Measurements from ENCODE around the gene SERPIND1.

The SERPIND1 gene

DNA sequence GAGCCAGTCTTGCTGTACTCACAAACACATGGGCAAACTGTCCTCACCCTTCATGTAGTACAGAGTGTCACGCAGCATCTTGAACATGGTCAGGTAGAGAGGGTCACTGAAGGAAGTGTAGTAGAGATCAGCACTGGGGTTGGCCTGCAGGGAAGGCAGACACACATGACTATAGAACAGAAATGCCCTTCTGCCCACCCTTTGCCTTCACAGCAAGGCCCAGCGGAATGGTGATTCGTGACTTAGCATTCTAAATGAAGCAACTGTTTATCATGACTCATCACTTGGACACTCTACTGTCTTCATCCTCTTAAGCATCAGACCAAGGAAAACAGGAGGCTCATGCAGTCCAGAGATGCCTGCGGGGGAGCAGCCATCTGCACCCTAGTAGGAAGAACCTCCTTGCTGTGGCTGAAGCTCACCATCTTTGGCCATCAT, 33.4 kb downstream of the SERPIND1 start:
- peak; percentile 87 for DNase-seq (ENCODE audit: low read depth)
- TF ChIP-seq, protein P1, sequence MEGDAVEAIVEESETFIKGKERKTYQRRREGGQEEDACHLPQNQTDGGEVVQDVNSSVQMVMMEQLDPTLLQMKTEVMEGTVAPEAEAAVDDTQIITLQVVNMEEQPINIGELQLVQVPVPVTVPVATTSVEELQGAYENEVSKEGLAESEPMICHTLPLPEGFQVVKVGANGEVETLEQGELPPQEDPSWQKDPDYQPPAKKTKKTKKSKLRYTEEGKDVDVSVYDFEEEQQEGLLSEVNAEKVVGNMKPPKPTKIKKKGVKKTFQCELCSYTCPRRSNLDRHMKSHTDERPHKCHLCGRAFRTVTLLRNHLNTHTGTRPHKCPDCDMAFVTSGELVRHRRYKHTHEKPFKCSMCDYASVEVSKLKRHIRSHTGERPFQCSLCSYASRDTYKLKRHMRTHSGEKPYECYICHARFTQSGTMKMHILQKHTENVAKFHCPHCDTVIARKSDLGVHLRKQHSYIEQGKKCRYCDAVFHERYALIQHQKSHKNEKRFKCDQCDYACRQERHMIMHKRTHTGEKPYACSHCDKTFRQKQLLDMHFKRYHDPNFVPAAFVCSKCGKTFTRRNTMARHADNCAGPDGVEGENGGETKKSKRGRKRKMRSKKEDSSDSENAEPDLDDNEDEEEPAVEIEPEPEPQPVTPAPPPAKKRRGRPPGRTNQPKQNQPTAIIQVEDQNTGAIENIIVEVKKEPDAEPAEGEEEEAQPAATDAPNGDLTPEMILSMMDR (IDR thresholded peaks at IDR 0.05; ENCODE audit: control insufficient read depth, insufficient read depth, low read depth, low read length, missing control alignments): no peak
- no peak overlapping the region for H3K4me3 ChIP-seq (ENCODE audit: control insufficient read depth, low read depth, low read length)

DNA sequence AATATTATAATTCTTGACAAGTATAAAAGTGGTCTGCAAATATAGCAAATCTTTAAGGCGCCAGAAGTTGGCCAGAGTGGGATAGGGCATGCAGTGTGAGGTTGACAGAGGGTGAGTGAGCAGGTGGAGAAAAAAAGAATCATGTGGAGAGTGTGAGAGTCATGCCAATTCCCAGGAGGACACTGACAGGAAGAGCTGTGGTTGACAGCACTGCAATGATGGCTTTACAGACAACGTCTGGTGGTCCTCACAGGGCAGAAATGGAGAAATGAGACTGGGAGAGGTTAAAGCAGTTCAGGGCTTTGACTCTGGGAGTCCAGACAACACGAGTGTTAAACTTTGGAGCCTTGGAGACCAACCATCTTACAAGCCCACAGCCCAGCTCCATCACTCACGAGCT, 34.9 kb downstream of the SERPIND1 start:
- TF ChIP-seq, protein P1 (IDR thresholded peaks at IDR 0.05; ENCODE audit: control insufficient read depth, insufficient read depth, low read depth, low read length, missing control alignments): no peak
- DNase-seq (ENCODE audit: low read depth): no peak

DNA sequence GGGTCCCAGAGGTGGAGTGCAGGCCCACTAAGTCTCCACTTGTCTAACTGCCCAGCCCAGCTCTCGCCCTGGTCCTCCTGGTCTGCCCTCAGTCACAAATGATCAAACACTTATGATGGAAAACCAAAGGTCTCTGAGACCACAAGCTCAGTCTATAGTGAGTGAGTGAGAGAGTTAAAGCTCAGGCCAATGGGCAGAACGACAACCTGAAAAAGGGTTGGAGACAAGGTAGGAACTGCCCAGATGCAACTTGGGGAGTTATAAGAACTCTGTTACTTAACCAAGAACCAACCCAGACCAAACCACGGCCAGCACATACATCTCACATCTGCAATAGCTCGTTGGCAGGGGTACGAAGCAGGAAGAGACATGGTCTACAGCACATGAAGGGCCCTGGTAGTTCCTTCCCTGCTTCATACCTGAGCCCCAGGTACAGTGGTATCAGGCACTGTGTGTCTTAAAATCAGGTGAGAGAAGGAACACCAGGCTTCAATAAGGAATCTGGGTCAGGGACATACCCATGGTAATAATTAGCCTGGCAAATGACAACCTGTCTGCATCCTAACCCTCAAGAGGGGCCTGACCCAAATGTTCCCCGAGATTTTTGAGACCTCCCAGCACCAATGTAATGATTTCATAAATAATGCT, 35.7 kb downstream of the SERPIND1 start:
- no peak overlapping the region for H3K4me3 ChIP-seq (ENCODE audit: control insufficient read depth, low read depth, low read length)
- TF ChIP-seq, protein P1 (IDR thresholded peaks at IDR 0.05; ENCODE audit: control insufficient read depth, insufficient read depth, low read depth, low read length, missing control alignments): no peak
- DNase-seq (ENCODE audit: low read depth): no peak

More for the DNA sequence above, 34.9 kb downstream of the SERPIND1 start:
- H3K4me3 ChIP-seq (ENCODE audit: control insufficient read depth, low read depth, low read length): no peak overlapping the region

DNA sequence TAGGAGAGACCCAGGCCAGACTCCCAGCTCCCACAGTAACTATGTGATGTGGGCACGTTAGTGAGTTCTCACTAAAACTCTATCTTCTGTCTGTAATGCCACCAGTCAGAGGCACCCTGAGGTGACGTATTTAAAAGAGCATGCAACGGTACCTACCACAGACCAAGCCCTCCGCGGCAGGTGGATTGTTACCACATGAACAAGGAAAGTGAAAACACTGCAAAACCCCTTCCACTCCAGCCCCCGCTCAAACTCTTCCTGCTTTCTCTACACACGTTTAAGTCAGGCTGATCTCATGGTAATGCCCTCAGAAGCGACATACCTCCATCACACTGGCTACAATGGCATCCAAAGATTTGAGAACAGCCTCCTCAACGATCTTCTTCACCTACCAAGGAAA, 36.7 kb downstream of the SERPIND1 start:
- no peak overlapping the region for H3K4me3 ChIP-seq (ENCODE audit: control insufficient read depth, low read depth, low read length)
- DNase-seq (ENCODE audit: low read depth): no peak
- TF ChIP-seq, protein P1 (IDR thresholded peaks at IDR 0.05; ENCODE audit: control insufficient read depth, insufficient read depth, low read depth, low read length, missing control alignments): no peak

DNA sequence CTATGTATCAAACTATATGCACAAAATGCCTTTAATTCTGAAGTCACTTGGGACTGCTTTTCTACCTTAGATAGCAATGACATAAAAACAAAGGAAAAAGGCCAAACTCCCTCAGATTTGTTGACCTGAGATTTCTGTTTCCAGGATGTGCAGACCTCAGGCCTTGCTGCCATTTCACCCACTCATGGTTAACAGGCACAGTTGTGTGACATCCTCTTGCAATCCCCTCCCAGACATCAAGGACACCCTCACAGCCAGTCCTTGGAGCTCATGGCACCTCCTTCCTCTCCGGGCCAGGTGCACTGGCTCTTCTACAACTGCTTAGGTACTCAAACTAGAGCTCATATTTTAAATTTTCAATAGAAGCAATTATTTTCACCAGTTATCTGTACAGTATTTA, 37.3 kb downstream of the SERPIND1 start:
- no peak overlapping the region for H3K4me3 ChIP-seq (ENCODE audit: control insufficient read depth, low read depth, low read length)
- DNase-seq (ENCODE audit: low read depth): no peak
- TF ChIP-seq, protein P1 (IDR thresholded peaks at IDR 0.05; ENCODE audit: control insufficient read depth, insufficient read depth, low read depth, low read length, missing control alignments): no peak

DNA sequence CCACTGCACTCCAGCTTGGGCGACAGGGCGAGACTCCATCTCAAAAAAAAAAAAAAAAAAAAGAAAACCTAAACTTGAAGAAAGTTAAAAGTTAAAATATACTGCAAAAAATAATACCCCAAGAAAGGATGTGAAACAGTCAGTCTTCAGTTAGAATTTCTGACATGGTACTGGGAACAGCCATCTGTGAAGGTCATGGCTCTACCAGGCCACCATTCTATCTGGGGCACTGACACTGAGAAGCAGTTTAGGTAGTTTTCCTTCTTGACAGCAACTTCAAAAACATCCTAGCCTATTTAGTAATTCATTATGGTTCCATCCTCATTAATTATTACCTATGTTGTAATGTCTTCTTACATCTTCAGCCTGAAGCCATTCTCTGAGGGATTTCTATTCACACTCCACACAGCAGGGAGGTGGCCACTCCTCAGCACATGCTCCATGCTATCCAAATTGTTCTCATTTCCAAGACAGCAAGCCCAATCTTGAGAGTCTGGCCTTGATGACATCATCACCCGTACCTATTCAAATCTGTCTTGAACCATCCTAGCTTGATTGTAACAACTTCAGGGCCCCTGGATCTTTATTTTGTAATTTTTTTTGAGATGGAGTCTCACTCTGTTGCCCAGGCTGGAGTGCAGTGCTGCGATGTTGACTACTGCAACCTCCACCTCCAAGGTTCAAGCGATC, 38.2 kb downstream of the SERPIND1 start:
- H3K4me3 ChIP-seq (ENCODE audit: control insufficient read depth, low read depth, low read length): no peak overlapping the region
- TF ChIP-seq, protein P1 (IDR thresholded peaks at IDR 0.05; ENCODE audit: control insufficient read depth, insufficient read depth, low read depth, low read length, missing control alignments): no peak
- no peak for DNase-seq (ENCODE audit: low read depth)
